Renal cortical epithelial cell (primary cell): ENCODE measurements around the gene MSL3. TPM values are rescaled to one million over a fixed set of nuclear protein-coding genes. Genes with fewer than 3 reads are reported as not detected.

Experiments
- DNase-seq: peaks from one replicate; pipeline ENCODE4 v3.0.0-alpha.2; 2011; ENCODE audit warnings: low read depth
- total RNA-seq: library from RNA; depleted of rRNA; stranded (reverse); fragments of >200 nt; gene quantifications from 2 replicates; pipeline ENCODE4 v1.2.3, GENCODE V29; 2014

MSL3 gene
- total RNA-seq, 1 donor from 2014 or later, result 26.0 TPM

GRCh38 chrX:11759172-11759460 is 1.1 kb downstream of the MSL3 start:
- DNase-seq, result no peak

- DNase-seq, result peak; percentile 89
These were observed 1.6 kb downstream of the MSL3 start for GRCh38 chrX:11759461-11760311.

GRCh38 chrX:11760958-11761357 is 2.9 kb downstream of the MSL3 start:
- no peak for DNase-seq

GRCh38 chrX:11764602-11765067 is 6.6 kb downstream of the MSL3 start:
- no peak for DNase-seq

GRCh38 chrX:11765449-11765848 is 7.4 kb downstream of the MSL3 start:
- no peak for DNase-seq

- no peak for DNase-seq
These were observed 8.4 kb downstream of the MSL3 start for GRCh38 chrX:11766487-11766886.

- no peak for DNase-seq
These were observed 10.0 kb downstream of the MSL3 start for GRCh38 chrX:11768039-11768438.

- peak; percentile 36 for DNase-seq
These were observed 12.3 kb downstream of the MSL3 start for GRCh38 chrX:11770320-11770719.

GRCh38 chrX:11778230-11778629 is 20.2 kb downstream of the MSL3 start:
- peak; percentile 28 for DNase-seq

- DNase-seq, result no peak
These were observed 23.1 kb downstream of the MSL3 start for GRCh38 chrX:11781133-11781532.

GRCh38 chrX:11781734-11782370 is 23.8 kb downstream of the MSL3 start:
- no peak for DNase-seq

- DNase-seq, result no peak
These were observed 26.5 kb downstream of the MSL3 start for GRCh38 chrX:11784543-11784942.

GRCh38 chrX:11786862-11787261 is 28.8 kb downstream of the MSL3 start:
- no peak for DNase-seq

- peak; percentile 45 for DNase-seq
These were observed 29.5 kb downstream of the MSL3 start for GRCh38 chrX:11787564-11787963.

GRCh38 chrX:11789809-11790208 is 31.8 kb downstream of the MSL3 start:
- DNase-seq, result no peak

GRCh38 chrX:11791090-11791489 is 33.1 kb downstream of the MSL3 start:
- no peak for DNase-seq

- peak; percentile 16 for DNase-seq
These were observed 33.5 kb downstream of the MSL3 start for GRCh38 chrX:11791537-11791936.

- no peak for DNase-seq
These were observed 34.7 kb downstream of the MSL3 start for GRCh38 chrX:11792461-11793421.

- DNase-seq, result no peak
These were observed 35.7 kb downstream of the MSL3 start for GRCh38 chrX:11793734-11794133.

- no peak for DNase-seq
These were observed 55.3 kb downstream of the MSL3 start for GRCh38 chrX:11813341-11813740.
